Astrocyte of the spinal cord (primary cell): ENCODE results near the gene LRRC42.

ENCODE experiments used
- DNase-seq: peaks from one replicate; pipeline ENCODE4 v3.0.0; 2011; ENCODE audit warnings: low read depth, low spot score
- H3K4me3 ChIP-seq: 2 replicates; pipeline ENCODE4 v1.5.1; 2011; ENCODE audit warnings: low read depth, mild to moderate bottlenecking, low read length, moderate library complexity
- in situ Hi-C: cut with HindIII; loops from 2 replicates; pipeline ENCODE4 v1.10.0; 2017; ENCODE audit warnings: low sequenced_read_pairs
- TF ChIP-seq, protein P1 (sequence below): IDR thresholded peaks from 2 replicates; pipeline ENCODE4 v1.5.1; 2012; ENCODE audit warnings: low read depth, mild to moderate bottlenecking, low read length, inconsistent platforms

The LRRC42 gene

GRCh38 chr1:53946252-53947171 is at the start of gene LRRC42:
LRRC42 (plus strand) TSS chr1:53946350; CDS start chr1:53952000, 5,650 bp downstream.
- DNase-seq, result no peak
- in situ Hi-C loops, result no loop called here
- peak within 1 kb of the TSS; percentile 87 for H3K4me3 ChIP-seq
- TF ChIP-seq, protein P1, sequence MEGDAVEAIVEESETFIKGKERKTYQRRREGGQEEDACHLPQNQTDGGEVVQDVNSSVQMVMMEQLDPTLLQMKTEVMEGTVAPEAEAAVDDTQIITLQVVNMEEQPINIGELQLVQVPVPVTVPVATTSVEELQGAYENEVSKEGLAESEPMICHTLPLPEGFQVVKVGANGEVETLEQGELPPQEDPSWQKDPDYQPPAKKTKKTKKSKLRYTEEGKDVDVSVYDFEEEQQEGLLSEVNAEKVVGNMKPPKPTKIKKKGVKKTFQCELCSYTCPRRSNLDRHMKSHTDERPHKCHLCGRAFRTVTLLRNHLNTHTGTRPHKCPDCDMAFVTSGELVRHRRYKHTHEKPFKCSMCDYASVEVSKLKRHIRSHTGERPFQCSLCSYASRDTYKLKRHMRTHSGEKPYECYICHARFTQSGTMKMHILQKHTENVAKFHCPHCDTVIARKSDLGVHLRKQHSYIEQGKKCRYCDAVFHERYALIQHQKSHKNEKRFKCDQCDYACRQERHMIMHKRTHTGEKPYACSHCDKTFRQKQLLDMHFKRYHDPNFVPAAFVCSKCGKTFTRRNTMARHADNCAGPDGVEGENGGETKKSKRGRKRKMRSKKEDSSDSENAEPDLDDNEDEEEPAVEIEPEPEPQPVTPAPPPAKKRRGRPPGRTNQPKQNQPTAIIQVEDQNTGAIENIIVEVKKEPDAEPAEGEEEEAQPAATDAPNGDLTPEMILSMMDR, result peak; percentile 25

- peak; percentile 79 for DNase-seq
- TF ChIP-seq, protein P1, result no peak
These were observed 49.4 kb upstream of the LRRC42 start for GRCh38 chr1:53896635-53897229.

GRCh38 chr1:53899206-53899628 is 46.9 kb upstream of the LRRC42 start:
- TF ChIP-seq, protein P1, result no peak
- peak; percentile 87 for DNase-seq
- in situ Hi-C loops, result no loop called here
- no peak overlapping the region for H3K4me3 ChIP-seq

More at GRCh38 chr1:53896635-53897229, 49.4 kb upstream of the LRRC42 start:
- no peak overlapping the region for H3K4me3 ChIP-seq
- in situ Hi-C loops, result no loop called here

DNA sequence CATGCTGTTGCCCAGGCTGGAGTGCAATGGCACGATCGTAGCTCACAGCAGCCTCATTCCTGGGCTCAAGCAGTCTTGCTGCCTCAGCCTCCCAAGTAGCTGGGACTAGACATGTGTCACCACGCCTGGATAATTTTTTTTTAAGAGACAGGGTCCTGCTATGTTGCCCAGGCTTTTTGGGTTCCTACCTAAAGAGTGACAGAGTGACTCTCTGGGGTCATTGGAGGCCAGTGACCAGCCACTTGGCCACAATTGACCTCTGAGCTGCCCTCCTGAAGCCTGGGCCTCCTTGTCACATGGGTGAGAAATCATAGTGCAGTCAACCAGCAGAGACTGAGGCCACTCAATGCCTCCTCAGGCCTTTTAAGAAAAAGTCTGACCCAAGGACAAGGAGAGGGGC is 46.4 kb upstream of the LRRC42 start:
- H3K4me3 ChIP-seq, result no peak overlapping the region
- DNase-seq, result no peak
- in situ Hi-C loops, result no loop called here
- TF ChIP-seq, protein P1, result no peak

GRCh38 chr1:53902235-53903138 is 43.7 kb upstream of the LRRC42 start:
- in situ Hi-C loops, result no loop called here
- DNase-seq, result no peak
- TF ChIP-seq, protein P1, result no peak
- H3K4me3 ChIP-seq, result no peak overlapping the region

DNA sequence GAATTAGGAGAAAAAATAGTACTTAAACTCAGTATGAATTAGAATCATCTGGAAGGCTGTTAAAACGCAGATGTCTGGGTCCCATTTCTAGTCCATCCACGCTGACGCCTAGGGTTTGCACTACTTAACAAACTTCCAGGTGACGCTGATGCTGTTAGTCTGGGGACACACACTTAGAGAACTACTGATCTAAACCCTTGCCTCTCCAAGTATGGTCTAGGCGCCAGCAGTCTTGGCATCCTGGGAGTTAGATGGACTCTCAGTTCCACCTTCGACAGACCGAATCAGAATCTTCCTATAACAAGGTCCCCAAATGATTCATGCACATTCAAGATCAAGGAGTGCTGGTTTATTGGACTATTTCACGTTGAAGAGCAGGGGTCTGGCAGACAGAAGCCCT is 40.6 kb upstream of the LRRC42 start:
- in situ Hi-C loops, result no loop called here
- TF ChIP-seq, protein P1, result no peak
- H3K4me3 ChIP-seq, result no peak overlapping the region
- DNase-seq, result no peak
